Peyer's patch (tissue), 4 donors: ENCODE data around the gene PARL.

ENCODE experiments used
- POLR2A ChIP-seq, 2 donors: fragments of 450-650 bp; IDR thresholded peaks; one replicate each; pipeline ENCODE4 v1.5.1; 2017; ENCODE audit warnings: antibody characterized with exemption in 2 of 2, mild to moderate bottlenecking in 2 of 2, moderate library complexity in 2 of 2
- TF ChIP-seq, protein P1 (sequence below), 6 experiments: fragments of 450-650 bp in 4 of 6; fragments of 200-600 bp in 2 of 6; sonication (generic) in 1 of 6; IDR thresholded peaks; one replicate each; pipeline ENCODE4 v1.5.1; 2017 to 2019; ENCODE audit warnings: antibody characterized with exemption in 6 of 6, mild to moderate bottlenecking in 3 of 6, moderate library complexity in 1 of 6

DNA sequence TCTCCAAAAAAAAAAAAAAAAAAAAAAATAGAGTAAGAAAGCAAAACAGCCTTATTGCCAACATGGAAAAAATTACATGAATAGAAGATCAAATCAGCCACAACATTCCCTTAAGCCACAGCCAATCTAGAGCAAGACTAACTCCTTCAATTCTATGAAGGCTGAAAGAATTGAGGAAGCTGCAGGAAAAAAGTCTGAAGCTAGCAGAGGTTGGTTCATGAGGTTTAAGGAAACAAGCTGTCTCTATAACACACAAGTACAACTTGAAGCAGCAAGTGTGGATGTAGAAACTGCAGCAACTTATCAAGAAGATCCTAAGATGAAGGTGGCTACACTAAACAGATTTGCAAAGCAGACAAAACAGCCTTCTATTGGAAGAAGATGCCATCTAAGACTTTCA, 9.3 kb downstream of the PARL start:
- TF ChIP-seq, protein P1, sequence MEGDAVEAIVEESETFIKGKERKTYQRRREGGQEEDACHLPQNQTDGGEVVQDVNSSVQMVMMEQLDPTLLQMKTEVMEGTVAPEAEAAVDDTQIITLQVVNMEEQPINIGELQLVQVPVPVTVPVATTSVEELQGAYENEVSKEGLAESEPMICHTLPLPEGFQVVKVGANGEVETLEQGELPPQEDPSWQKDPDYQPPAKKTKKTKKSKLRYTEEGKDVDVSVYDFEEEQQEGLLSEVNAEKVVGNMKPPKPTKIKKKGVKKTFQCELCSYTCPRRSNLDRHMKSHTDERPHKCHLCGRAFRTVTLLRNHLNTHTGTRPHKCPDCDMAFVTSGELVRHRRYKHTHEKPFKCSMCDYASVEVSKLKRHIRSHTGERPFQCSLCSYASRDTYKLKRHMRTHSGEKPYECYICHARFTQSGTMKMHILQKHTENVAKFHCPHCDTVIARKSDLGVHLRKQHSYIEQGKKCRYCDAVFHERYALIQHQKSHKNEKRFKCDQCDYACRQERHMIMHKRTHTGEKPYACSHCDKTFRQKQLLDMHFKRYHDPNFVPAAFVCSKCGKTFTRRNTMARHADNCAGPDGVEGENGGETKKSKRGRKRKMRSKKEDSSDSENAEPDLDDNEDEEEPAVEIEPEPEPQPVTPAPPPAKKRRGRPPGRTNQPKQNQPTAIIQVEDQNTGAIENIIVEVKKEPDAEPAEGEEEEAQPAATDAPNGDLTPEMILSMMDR (IDR thresholded peaks at IDR 0.05) = no peak
- TF ChIP-seq POLR2A (IDR thresholded peaks at IDR 0.05) = no peak
